SH-SY5Y (cell line): ENCODE results near the gene SRPRB.

Experiments
- GATA2 ChIP-seq: IDR thresholded peaks from 2 replicates; pipeline ENCODE4 v1.6.1; 2011; ENCODE audit warnings: mild to moderate bottlenecking, low read depth, low read length
- GATA3 ChIP-seq: IDR thresholded peaks from 2 replicates; pipeline ENCODE4 v1.6.1; 2011; ENCODE audit warnings: low read depth, mild to moderate bottlenecking, low read length, moderate library complexity

- no peak for TF ChIP-seq GATA2
- TF ChIP-seq GATA3: no peak
Measured at GRCh38 chr3:133832802-133833144, 27.2 kb downstream of the SRPRB start.
